GM12878 (cell line): ENCODE data around the gene PRKG1. TPM values are rescaled to one million over a fixed set of nuclear protein-coding genes. Genes with fewer than 3 reads are reported as not detected.
"Not testable (repeated sequence)": the region's sequence is repeated elsewhere in the genome, so short reads cannot be mapped to it uniquely, and the experiment has no call there.

Source experiments
- ATAC-seq: fragments of 200-7000 bp; cut with Tn5 transposase; 3 replicates; pipeline ENCODE4 v1.9.1; 2020; ENCODE audit warnings: mild to moderate bottlenecking, moderate library complexity
- BruUV-seq: library from RNA; stranded (reverse); fragments of 400-500 nt; replicated peaks from 2 replicates; lab custom pipeline; 2021; lab: Mats Ljungman, UMichigan
- CTCF ChIA-PET: fragments of 300-600 bp; sonication (Branson Sonifier 250); formaldehyde crosslinking; extraction: SDS; loops from one replicate; lab custom pipeline; 2021; ENCODE audit warnings: inconsistent platforms; lab: Yijun Ruan, JAX
- POLR2A ChIA-PET: fragments of 350-600 bp; formaldehyde crosslinking; extraction: SDS; loops from one replicate; lab custom pipeline; 2021; ENCODE audit warnings: inconsistent platforms; lab: Charles Lee
- RAD21 ChIA-PET: fragments of 300-600 bp; sonication (Branson Sonifier 250); formaldehyde crosslinking; loops from one replicate; lab custom pipeline; 2023; ENCODE audit warnings: antibody characterized with exemption; ENCODE audit not compliant: unreplicated experiment; lab: Charles Lee
- SMC1A ChIA-PET: fragments of 300-600 bp; sonication (Branson Sonifier 250); formaldehyde crosslinking; loops from one replicate; lab custom pipeline; 2023; ENCODE audit not compliant: unreplicated experiment, uncharacterized antibody; lab: Charles Lee
- DNase-seq: peaks from one replicate; pipeline ENCODE4 v3.0.0-alpha.2; 2011; ENCODE audit warnings: low read depth, low spot score
- FAIRE-seq: peaks from 3 replicates; lab custom pipeline; 2011; peaks lifted over from hg19 to GRCh38; lab: Jason Lieb, UNC
- H2AFZ ChIP-seq: 2 replicates; pipeline ENCODE4 v1.6.0; 2011; ENCODE audit warnings: low read depth, low read length, control low read depth; ENCODE audit not compliant: control insufficient read depth
- H3K27ac ChIP-seq: 2 replicates; pipeline ENCODE4 v1.5.1; 2011; ENCODE audit warnings: control low read depth; ENCODE audit not compliant: control insufficient read depth, insufficient read depth
- H3K27me3 ChIP-seq, 2 experiments: replicated peaks in 1 of 2; 2 replicates each; pipeline versions ENCODE4 v1.6.0 to v1.6.1; 2011; ENCODE audit warnings: low read length in 1 of 2; ENCODE audit not compliant: control insufficient read depth in 2 of 2, insufficient read depth in 2 of 2
- H3K36me3 ChIP-seq, 2 experiments: 2 replicates each; pipeline ENCODE4 v1.5.1; 2011; ENCODE audit warnings: low read length in 1 of 2; ENCODE audit not compliant: control insufficient read depth in 2 of 2, insufficient read depth in 2 of 2
- H3K4me1 ChIP-seq: 2 replicates; pipeline ENCODE4 v1.6.1; 2011; ENCODE audit warnings: mild to moderate bottlenecking, low read length, moderate library complexity, mixed read lengths; ENCODE audit not compliant: control insufficient read depth, insufficient read depth
- H3K4me2 ChIP-seq: 2 replicates; pipeline ENCODE4 v1.6.0; 2011; ENCODE audit warnings: control low read depth; ENCODE audit not compliant: control insufficient read depth, insufficient read depth
- H3K4me3 ChIP-seq: fragments of 200-600 bp; sonication (generic); 2 replicates; pipeline ENCODE4 v1.5.1; 2016
- H3K79me2 ChIP-seq: 2 replicates; pipeline ENCODE4 v1.6.0; 2011; ENCODE audit warnings: low read length; ENCODE audit not compliant: control insufficient read depth, insufficient read depth
- H3K9ac ChIP-seq: 2 replicates; pipeline ENCODE4 v1.8.0; 2011; ENCODE audit warnings: low read length, control low read depth, mixed read lengths; ENCODE audit not compliant: control insufficient read depth, insufficient read depth
- H3K9me3 ChIP-seq: replicated peaks from 3 replicates; pipeline ENCODE4 v1.5.1; 2011; ENCODE audit warnings: mild to moderate bottlenecking, low read length; ENCODE audit not compliant: control insufficient read depth, insufficient read depth
- H4K20me1 ChIP-seq: 2 replicates; pipeline ENCODE4 v1.6.0; 2011; ENCODE audit not compliant: control insufficient read depth, insufficient read depth
- CBX3 ChIP-seq: fragments of 200-600 bp; sonication (generic); IDR thresholded peaks from 2 replicates; pipeline ENCODE4 v1.6.1; 2016; ENCODE audit warnings: low read depth, borderline replicate concordance
- CHD2 ChIP-seq: IDR thresholded peaks from 2 replicates; pipeline ENCODE4 v1.6.1; 2011; ENCODE audit warnings: low read depth, low read length, improper control_type of control experiment, borderline replicate concordance
- HDAC2 ChIP-seq: fragments of 200-600 bp; sonication (generic); IDR thresholded peaks from 2 replicates; pipeline ENCODE4 v1.6.1; 2017
- HDAC6 ChIP-seq: fragments of 200-600 bp; sonication (generic); IDR thresholded peaks from one replicate; pipeline ENCODE4 v1.8.0; 2017; ENCODE audit warnings: antibody characterized with exemption; ENCODE audit not compliant: unreplicated experiment
- IRF3 ChIP-seq: fragments of 450-650 bp; IDR thresholded peaks from 2 replicates; pipeline ENCODE4 v1.6.1; 2014; ENCODE audit warnings: mild to moderate bottlenecking
- MAX ChIP-seq: IDR thresholded peaks from 2 replicates; pipeline ENCODE4 v1.6.1; 2012; ENCODE audit warnings: low read depth, low read length, improper control_type of control experiment
- MEF2B ChIP-seq: fragments of 450-650 bp; IDR thresholded peaks from 2 replicates; pipeline ENCODE4 v1.6.1; 2018; ENCODE audit warnings: mild to moderate bottlenecking, moderate library complexity; ENCODE audit not compliant: partially characterized antibody, poor library complexity, severe bottlenecking
- MTA2 ChIP-seq: fragments of 450-650 bp; IDR thresholded peaks from 2 replicates; pipeline ENCODE4 v1.6.1; 2016; ENCODE audit warnings: low read depth, mild to moderate bottlenecking, moderate library complexity
- NFIC ChIP-seq: IDR thresholded peaks from 2 replicates; pipeline ENCODE4 v1.6.1; 2012; ENCODE audit warnings: low read depth, mild to moderate bottlenecking, inconsistent platforms, low read length, moderate library complexity
- RUNX3 ChIP-seq: IDR thresholded peaks from 2 replicates; pipeline ENCODE4 v1.6.1; 2012; ENCODE audit warnings: low read length, inconsistent platforms
- STAT3 ChIP-seq: IDR thresholded peaks from 2 replicates; pipeline ENCODE4 v1.6.1; 2011; ENCODE audit warnings: low read depth, low read length, improper control_type of control experiment
- TCF7 ChIP-seq: IDR thresholded peaks from 2 replicates; pipeline ENCODE4 v1.6.1; 2014; ENCODE audit warnings: antibody characterized with exemption, borderline replicate concordance
- WRNIP1 ChIP-seq: IDR thresholded peaks from 2 replicates; pipeline ENCODE4 v1.6.1; 2011; ENCODE audit warnings: low read depth, low read length, improper control_type of control experiment, borderline replicate concordance
- YY1 ChIP-seq: IDR thresholded peaks from 2 replicates; pipeline ENCODE4 v1.6.1; 2011; ENCODE audit warnings: low read depth, mild to moderate bottlenecking, low read length
- WGBS: methylation state at CpG from one replicate; pipeline ENCODE4 v1.1.6; 2016; ENCODE audit warnings: low lambda C conversion rate; ENCODE audit not compliant: insufficient replicate concordance, insufficient coverage; ENCODE audit errors: missing lambda C conversion rate; 5-methylcytosine and 5-hydroxymethylcytosine counted together
- in situ Hi-C: fragments of 300-500 bp; cut with MboI; formaldehyde crosslinking; loops from 9 replicates; pipeline ENCODE4 v1.14.3; 2018; ENCODE audit warnings: mixed read lengths
- intact Hi-C: fragments of 100-400 bp; cut with micrococcal nuclease; formaldehyde crosslinking; loops from one replicate; pipeline ENCODE4 v1.14.2; 2022; ENCODE audit not compliant: unreplicated experiment
- polyA plus RNA-seq, 11 experiments: library from polyadenylated mRNA; depleted of rRNA in 4 of 11; unstranded in 6 of 11; stranded (reverse) in 5 of 11; fragments of >200 nt; fragmentation: Nextera tagmentation in 4 of 11; fragmentation: Illumina TruSeq in 1 of 11; extraction: Ambion mirVana in 4 of 11; extraction: Trizol in 1 of 11; gene quantifications; 1 replicate in 1 of 11; 2 replicates in 10 of 11; pipeline versions ENCODE4 v1.2.1 to v1.2.3, GENCODE V29; 2011 to 2016; ENCODE audit warnings: inconsistent platforms in 2 of 11, missing spikeins in 2 of 11, low read depth in 1 of 11
- total RNA-seq, 4 experiments: library from RNA; depleted of rRNA in 3 of 4; stranded (reverse); fragments of >200 nt in 3 of 4; fragmentation: Illumina TruSeq in 1 of 4; extraction: Trizol in 1 of 4; gene quantifications; 2 replicates each; pipeline versions ENCODE4 v1.2.1 to v1.2.3, GENCODE V29; 2013 to 2021

PRKG1 gene
- total and polyA plus RNA-seq, 10 of the 15 experiments (the other 5 are each of a cell fraction or from before 2014, with no cell fraction given): 0.04 to 0.05 TPM; not detected in 8

GRCh38 chr10:51273574-51273973, 199.3 kb downstream of the PRKG1 start:
- ChIA-PET SMC1A (no interaction called here), CTCF (no interaction called here), POLR2A (no interaction called here), RAD21 (no interaction called here)
- FAIRE-seq (no peak), ATAC-seq (no peak), DNase-seq (no peak)
- TF ChIP-seq WRNIP1 (no peak), MEF2B (no peak), RUNX3 (no peak), HDAC6 (no peak), MTA2 (no peak), YY1 (no peak), CHD2 (no peak), NFIC (no peak), STAT3 (no peak), MAX (no peak), HDAC2 (no peak), CBX3 (no peak), IRF3 (no peak), TCF7 (no peak)
- Histone ChIP-seq H3K27ac (no peak overlapping the region), H3K4me1 (no peaks in the 10 kb centered on the region), H3K9me3 (no peaks in the 10 kb centered on the region), H2AFZ (no peak overlapping the region), H3K4me2 (no peak overlapping the region), H3K9ac (no peak overlapping the region), H3K36me3 (no peaks in the 10 kb centered on the region), H3K4me3 (no peak overlapping the region), H4K20me1 (no peaks in the 10 kb centered on the region), H3K79me2 (no peaks in the 10 kb centered on the region), H3K27me3 (no peaks in the 10 kb centered on the region)
- no TSS peak for BruUV-seq
- in situ Hi-C loops: no loop called here
- intact Hi-C loops: no loop called here
- WGBS: 3% methylated on average over 5 of the region's 5 CpGs

GRCh38 chr10:51276097-51276496, 201.8 kb downstream of the PRKG1 start:
- BruUV-seq, CTCF ChIA-PET, DNase-seq, SMC1A ChIA-PET, POLR2A ChIA-PET, H3K36me3 ChIP-seq, H3K27me3 ChIP-seq, H3K4me1 ChIP-seq, ATAC-seq, FAIRE-seq, H3K9me3 ChIP-seq, H4K20me1 ChIP-seq, H3K79me2 ChIP-seq, H3K27ac ChIP-seq, RAD21 ChIA-PET, in situ Hi-C loops, H3K9ac ChIP-seq, H3K4me3 ChIP-seq, intact Hi-C loops, H3K4me2 ChIP-seq, H2AFZ ChIP-seq: not testable (repeated sequence)
- WGBS: 15% methylated on average over 5 of the region's 6 CpGs
